Activated CD4-positive, alpha-beta T cell treated with anti-CD3 and anti-CD28 coated beads, Interleukin-2, amount 10 ng/mL, durations not matched to agents 7 days and 5 days (primary cell): ENCODE results near the gene ASXL2. TPM values are rescaled to one million over a fixed set of nuclear protein-coding genes. Genes with fewer than 3 reads are reported as not detected.

Source experiments
- CTCF ChIA-PET: fragments of 350-600 bp; sonication (Branson Sonifier 250); formaldehyde crosslinking; loops from one replicate; lab custom pipeline; 2021; ENCODE audit warnings: antibody characterized with exemption; lab: Charles Lee
- POLR2A ChIA-PET: fragments of 350-600 bp; sonication (Branson Sonifier 250); formaldehyde crosslinking; loops from one replicate; lab custom pipeline; 2021; ENCODE audit warnings: antibody characterized with exemption; lab: Charles Lee
- DNase-seq: peaks from one replicate; pipeline ENCODE4 v3.0.0-alpha.2; 2020
- H3K27ac Mint-ChIP-seq: one replicate; pipeline ENCODE4 v1.8.0; 2021; ENCODE audit warnings: mild to moderate bottlenecking, moderate library complexity, mixed read lengths
- H3K27me3 Mint-ChIP-seq: one replicate; pipeline ENCODE4 v1.8.0; 2021; ENCODE audit warnings: mixed read lengths
- H3K36me3 Mint-ChIP-seq: one replicate; pipeline ENCODE4 v1.8.0; 2021; ENCODE audit warnings: low read depth, mixed read lengths
- H3K4me1 Mint-ChIP-seq: one replicate; pipeline ENCODE4 v1.8.0; 2021; ENCODE audit warnings: mixed read lengths
- H3K4me3 Mint-ChIP-seq: one replicate; pipeline ENCODE4 v1.8.0; 2021; ENCODE audit warnings: mild to moderate bottlenecking, moderate library complexity, mixed read lengths
- H3K9me3 Mint-ChIP-seq: one replicate; pipeline ENCODE4 v1.8.0; 2021; ENCODE audit warnings: mixed read lengths
- total RNA-seq, 2 experiments: library from RNA; stranded (reverse); gene quantifications; one replicate each; pipeline ENCODE4 v1.2.3, GENCODE V29; 2021

The ASXL2 gene
- total RNA-seq, 2 experiments from 2014 or later: 39.3 to 44.4 TPM

DNA sequence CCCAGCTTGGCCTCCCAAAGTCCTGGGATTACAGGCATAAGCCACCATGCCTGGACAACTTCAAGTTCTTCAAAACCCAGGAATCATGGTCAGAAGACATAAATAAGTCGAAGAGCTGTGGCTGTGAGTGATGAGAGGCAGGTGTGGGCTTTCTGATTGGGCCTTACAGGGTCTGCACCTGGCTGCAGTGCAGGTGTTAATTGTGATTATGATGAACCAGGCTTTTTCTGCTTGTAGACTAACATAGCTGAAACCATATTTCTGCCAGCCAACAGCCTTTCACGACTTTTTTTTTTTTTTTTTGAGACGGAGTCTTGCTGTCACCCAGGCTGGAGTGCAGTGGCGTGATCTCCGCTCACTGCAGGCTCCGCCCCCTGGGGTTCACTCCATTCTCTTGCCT, 190.1 kb downstream of the ASXL2 start:
- peaks cover 5% of the 10 kb centered on the region for H3K27me3 Mint-ChIP-seq
- no peak overlapping the region for H3K27ac Mint-ChIP-seq
- H3K9me3 Mint-ChIP-seq: no peaks in the 10 kb centered on the region
- no peak overlapping the region for H3K4me3 Mint-ChIP-seq
- DNase-seq: no peak
- ChIA-PET POLR2A (no interaction called here), CTCF (interaction anchor here (0.5 to 1.6 kb wide), 3 partner anchors 9 to 1749 kb away, joined by 3 to 4 read pairs (median 3); no protein-coding TSS in a partner anchor)
- H3K36me3 Mint-ChIP-seq: no peaks in the 10 kb centered on the region
- no peaks in the 10 kb centered on the region for H3K4me1 Mint-ChIP-seq

DNA sequence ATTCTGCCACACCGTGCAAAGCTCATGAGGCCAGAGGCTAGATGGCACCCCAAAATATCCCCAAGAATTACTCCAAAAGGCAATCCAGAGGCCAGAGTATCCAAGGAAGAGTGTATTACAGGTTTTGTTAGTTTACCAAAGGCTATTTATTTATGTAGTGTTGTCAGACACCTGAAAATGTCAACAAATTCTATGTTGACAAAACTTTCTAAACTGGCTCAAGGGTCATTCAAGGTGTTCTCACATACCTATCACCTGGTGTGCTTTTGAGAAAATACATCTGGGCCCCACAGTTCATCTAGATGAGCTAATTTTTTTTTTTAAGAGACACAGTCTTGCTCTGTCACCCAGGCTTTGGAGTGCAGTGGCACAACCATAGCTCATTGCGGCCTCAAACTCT, 192.5 kb downstream of the ASXL2 start:
- Mint-ChIP-seq H3K36me3 (no peaks in the 10 kb centered on the region), H3K27ac (no peak overlapping the region), H3K9me3 (no peaks in the 10 kb centered on the region), H3K4me3 (no peak overlapping the region), H3K27me3 (peaks cover 7% of the 10 kb centered on the region), H3K4me1 (no peaks in the 10 kb centered on the region)
- no peak for DNase-seq
- ChIA-PET CTCF (interaction anchor here (1.0 to 1.4 kb wide), 3 partner anchors 14 to 79 kb away, joined by 3 read pairs; no protein-coding TSS in a partner anchor), POLR2A (no interaction called here)

DNA sequence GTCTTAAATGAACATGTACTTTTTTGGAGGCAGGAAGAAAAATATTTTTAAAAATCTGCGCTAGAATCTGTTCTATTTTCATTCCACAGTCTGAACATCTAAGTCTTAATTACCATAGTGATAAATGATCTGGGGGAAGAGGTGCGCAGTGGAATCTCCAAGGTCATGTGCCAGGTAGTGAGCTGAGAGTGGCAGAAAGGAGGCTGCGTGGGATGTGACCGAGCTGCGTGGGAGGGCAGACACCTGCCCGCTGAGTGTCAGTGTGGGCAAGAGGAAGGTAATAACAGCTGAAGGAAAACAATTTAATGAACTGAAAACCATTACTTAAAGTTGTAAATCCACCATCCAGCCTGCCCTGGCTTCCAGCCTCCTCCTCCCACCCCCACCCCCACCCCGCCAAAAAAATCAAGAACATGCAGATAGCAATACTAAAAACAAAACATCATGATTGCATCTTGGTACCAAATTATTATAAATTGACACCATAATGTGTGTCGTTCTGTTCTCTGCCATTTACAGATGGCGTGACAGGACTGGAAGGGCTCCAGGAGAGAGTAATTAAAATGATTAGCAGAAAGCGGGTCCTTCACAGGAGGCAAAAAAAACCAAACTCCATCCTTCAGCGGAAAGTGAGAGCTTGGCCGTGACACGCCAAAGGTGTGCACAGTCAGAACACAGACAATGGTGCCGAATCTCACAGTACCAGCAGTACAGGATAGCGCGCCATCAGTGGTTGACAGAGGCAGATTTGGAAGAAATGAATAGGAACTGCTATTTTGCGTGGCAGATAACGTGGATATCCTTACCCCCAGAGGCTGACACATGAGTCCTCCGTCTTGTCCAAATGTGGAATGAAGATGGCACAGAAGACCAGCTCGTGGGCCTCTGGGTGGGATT, 193.5 kb downstream of the ASXL2 start:
- Mint-ChIP-seq H3K4me1 (no peaks in the 10 kb centered on the region), H3K27ac (no peak overlapping the region), H3K9me3 (no peaks in the 10 kb centered on the region), H3K36me3 (no peaks in the 10 kb centered on the region), H3K4me3 (no peak overlapping the region), H3K27me3 (peaks cover 10% of the 10 kb centered on the region)
- ChIA-PET POLR2A (no interaction called here), CTCF (interaction anchor here (1.0 to 1.2 kb wide), 2 partner anchors 15 to 78 kb away, joined by 3 read pairs; no protein-coding TSS in a partner anchor)
- DNase-seq: no peak

Other genes starting within 250 kb of the ASXL2 start
- 10 to 100 TPM; 29.8 to 31.0 TPM for gene DTNB, start 204.9 kb downstream of the ASXL2 start, total RNA-seq
- 1 to 10 TPM; 7.0 to 7.5 TPM for gene KIF3C, start 104.0 kb upstream of the ASXL2 start, total RNA-seq
- gene RAB10, start 155.6 kb upstream of the ASXL2 start, total RNA-seq: 100 to 1,000 TPM; 107 to 123 TPM